Ovary (tissue), 9 donors: ENCODE measurements around the gene FGF5. TPM values are rescaled to one million over a fixed set of nuclear protein-coding genes. Genes with fewer than 3 reads are reported as not detected.

Source experiments
- DNase-seq, 5 donors: peaks; one replicate each; pipeline ENCODE4 v3.0.0-alpha.2; 2019 to 2020
- H3K27ac ChIP-seq, 2 donors: fragments of 200-600 bp; one replicate each; pipeline versions ENCODE4 v1.5.1 to v1.8.0; 2019 to 2022
- H3K27me3 ChIP-seq: fragments of 200-600 bp; one replicate; pipeline ENCODE4 v1.8.0; 2022
- H3K36me3 ChIP-seq: fragments of 200-600 bp; sonication (generic); one replicate; pipeline ENCODE4 v1.5.1; 2019
- H3K4me1 ChIP-seq: one replicate; pipeline ENCODE4 v1.8.1; 2013; ENCODE audit warnings: mild to moderate bottlenecking, moderate library complexity; ENCODE audit not compliant: insufficient read depth
- H3K4me3 ChIP-seq: fragments of 200-600 bp; sonication (generic); one replicate; pipeline ENCODE4 v1.5.1; 2017
- H3K9me3 ChIP-seq, 2 donors: fragments of 200-600 bp in 1 of 2; sonication (generic) in 1 of 2; one replicate each; pipeline versions ENCODE4 v1.5.1 to v1.8.1; 2013 to 2019; ENCODE audit warnings: mild to moderate bottlenecking in 1 of 2, moderate library complexity in 1 of 2
- EP300 ChIP-seq: sonication (generic); formaldehyde crosslinking; IDR thresholded peaks from one replicate; pipeline ENCODE4 v1.6.1; 2017; ENCODE audit warnings: antibody characterized with exemption
- POLR2A ChIP-seq: fragments of 450-650 bp; IDR thresholded peaks from one replicate; pipeline ENCODE4 v1.6.1; 2017; ENCODE audit warnings: antibody characterized with exemption, mild to moderate bottlenecking, moderate library complexity
- WGBS, 3 donors: extraction: QIAGEN DNeasy Blood & Tissue Kit in 1 of 3; methylation state at CpG; one replicate each; pipeline versions ENCODE4 v1.1.5 to v1.1.7; 2013 to 2017; 5-methylcytosine and 5-hydroxymethylcytosine counted together
- intact Hi-C, 4 donors: fragments of 100-400 bp; cut with DNase I; formaldehyde crosslinking; loops; one replicate each; pipeline versions ENCODE4 v1.11.0 to v1.15.1; 2022 to 2023
- polyA plus RNA-seq, 2 donors: library from polyadenylated mRNA; stranded (reverse); fragments of 200-250 nt in 1 of 2; fragments of 350-450 nt in 1 of 2; fragmentation: Illumina TruSeq in 1 of 2; extraction: RNeasy Lipid Tissue Mini Kit (QIAGEN cat#74804) in 1 of 2; gene quantifications; one replicate each; pipeline ENCODE4 v1.2.3, GENCODE V29; 2013 to 2014
- total RNA-seq, 7 donors: library from RNA; depleted of rRNA in 2 of 7; stranded (reverse); fragments of >200 nt in 2 of 7; fragmentation: NEBNext Ultra II Directional in 3 of 7; extraction: Animal tissue kit (Norgen Biotek cat#: 25700) in 3 of 7; gene quantifications; one replicate each; pipeline versions ENCODE4 v1.1.0 to v1.2.4, GENCODE V29; 2016 to 2023
- TF ChIP-seq, protein P1 (sequence below), 3 donors: fragments of 450-650 bp in 2 of 3; fragments of 200-600 bp in 1 of 3; IDR thresholded peaks; one replicate each; pipeline versions ENCODE4 v1.5.1 to v1.8.0; 2016 to 2022; ENCODE audit warnings: antibody characterized with exemption in 3 of 3, mild to moderate bottlenecking in 1 of 3
- donor health status: DM: no; HTN: no; CAD: no; lungs with moderate emphysema.
- donor health status: DM: no; HTN: no; CAD: no.
- donor health status: Bipolar disorder and iron deficiency.
- donor health status: DM: yes; HTN: yes; CAD: no.
- donor health status: DM: no; HTN: no; CAD: no.
- donor health status: DM: yes; HTN: yes; CAD: no.

The FGF5 gene
- total and polyA plus RNA-seq, 9 donors, result 0.03 to 1.8 (median 0.19) TPM; not detected in 3

DNA sequence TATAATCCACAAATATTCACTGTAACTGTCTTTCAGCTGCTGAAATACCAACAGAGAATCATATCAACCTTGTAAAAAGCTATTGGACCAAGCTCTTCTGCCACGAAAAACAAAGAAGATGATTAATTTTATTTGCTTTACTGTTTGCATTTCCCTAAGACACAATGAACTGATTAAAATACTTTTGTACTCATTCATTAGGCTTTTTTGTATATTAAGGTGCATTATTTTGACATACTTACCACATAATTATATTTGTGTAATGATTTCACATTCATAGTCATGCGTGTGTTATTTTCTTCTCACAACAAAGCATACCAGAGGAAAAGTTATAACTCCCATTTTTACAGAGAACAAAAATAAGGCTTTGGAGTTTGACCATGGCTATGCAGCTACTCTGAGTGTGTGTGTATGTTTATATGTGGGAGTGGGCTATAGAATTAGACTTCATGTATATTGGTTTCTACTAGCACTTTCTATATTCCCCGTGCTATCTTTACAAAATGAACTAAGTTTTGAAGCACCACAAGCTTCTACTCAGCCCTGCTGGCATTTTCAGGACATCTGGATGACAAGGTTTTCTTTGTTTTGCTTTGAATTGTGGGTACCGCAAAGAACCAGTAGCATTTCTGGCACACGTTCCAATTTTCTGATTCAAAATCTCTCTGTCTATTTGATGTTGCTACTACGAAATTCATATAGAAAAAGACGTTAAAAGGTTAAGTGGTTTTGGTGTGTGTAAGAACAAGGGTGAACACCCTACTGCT lies 11.0 kb upstream of the FGF5 start:
- intact Hi-C loops, result no loop called here
- DNase-seq, result no peak
- no peaks in the 10 kb centered on the region for H3K4me1 ChIP-seq
- no peaks in the 10 kb centered on the region for H3K9me3 ChIP-seq
- 48 to 54% (median 48%) methylated on average over 7 of the region's 7 CpGs for WGBS, 3 donors
- H3K27me3 ChIP-seq, result no peaks in the 10 kb centered on the region
- H3K4me3 ChIP-seq, result no peak overlapping the region
- no peak for TF ChIP-seq POLR2A
- no peak for TF ChIP-seq EP300
- TF ChIP-seq, protein P1, sequence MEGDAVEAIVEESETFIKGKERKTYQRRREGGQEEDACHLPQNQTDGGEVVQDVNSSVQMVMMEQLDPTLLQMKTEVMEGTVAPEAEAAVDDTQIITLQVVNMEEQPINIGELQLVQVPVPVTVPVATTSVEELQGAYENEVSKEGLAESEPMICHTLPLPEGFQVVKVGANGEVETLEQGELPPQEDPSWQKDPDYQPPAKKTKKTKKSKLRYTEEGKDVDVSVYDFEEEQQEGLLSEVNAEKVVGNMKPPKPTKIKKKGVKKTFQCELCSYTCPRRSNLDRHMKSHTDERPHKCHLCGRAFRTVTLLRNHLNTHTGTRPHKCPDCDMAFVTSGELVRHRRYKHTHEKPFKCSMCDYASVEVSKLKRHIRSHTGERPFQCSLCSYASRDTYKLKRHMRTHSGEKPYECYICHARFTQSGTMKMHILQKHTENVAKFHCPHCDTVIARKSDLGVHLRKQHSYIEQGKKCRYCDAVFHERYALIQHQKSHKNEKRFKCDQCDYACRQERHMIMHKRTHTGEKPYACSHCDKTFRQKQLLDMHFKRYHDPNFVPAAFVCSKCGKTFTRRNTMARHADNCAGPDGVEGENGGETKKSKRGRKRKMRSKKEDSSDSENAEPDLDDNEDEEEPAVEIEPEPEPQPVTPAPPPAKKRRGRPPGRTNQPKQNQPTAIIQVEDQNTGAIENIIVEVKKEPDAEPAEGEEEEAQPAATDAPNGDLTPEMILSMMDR (IDR thresholded peaks at IDR 0.05), result no peak
- no peak overlapping the region for H3K27ac ChIP-seq
- H3K36me3 ChIP-seq, result no peaks in the 10 kb centered on the region

DNA sequence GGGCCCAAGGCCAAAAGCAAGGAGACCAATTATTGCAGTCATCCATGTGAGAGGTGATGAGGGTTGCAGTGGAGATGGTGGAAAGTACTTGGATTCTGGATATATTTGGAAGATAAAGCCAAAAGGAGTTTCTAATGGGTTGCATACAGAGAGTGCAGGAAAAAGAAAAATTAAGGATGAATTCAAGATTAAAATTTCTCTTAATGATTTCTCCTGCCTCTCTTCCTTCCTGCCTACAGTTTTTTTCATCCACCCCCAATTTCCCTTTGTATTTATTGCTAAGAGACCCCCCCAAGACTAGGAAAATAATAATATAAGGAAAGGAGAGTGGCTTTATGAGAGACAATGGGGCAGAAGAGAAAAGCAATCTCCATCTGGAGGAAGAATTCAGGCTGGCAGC lies 8.6 kb upstream of the FGF5 start:
- no peak for DNase-seq
- no peak overlapping the region for H3K27ac ChIP-seq
- H3K27me3 ChIP-seq, result no peaks in the 10 kb centered on the region
- H3K4me1 ChIP-seq, result no peaks in the 10 kb centered on the region
- no peak overlapping the region for H3K4me3 ChIP-seq
- no peaks in the 10 kb centered on the region for H3K36me3 ChIP-seq
- TF ChIP-seq EP300, result no peak
- TF ChIP-seq, protein P1 (IDR thresholded peaks at IDR 0.05), result no peak
- no peak for TF ChIP-seq POLR2A
- intact Hi-C loops, result no loop called here
- H3K9me3 ChIP-seq, result no peaks in the 10 kb centered on the region

DNA sequence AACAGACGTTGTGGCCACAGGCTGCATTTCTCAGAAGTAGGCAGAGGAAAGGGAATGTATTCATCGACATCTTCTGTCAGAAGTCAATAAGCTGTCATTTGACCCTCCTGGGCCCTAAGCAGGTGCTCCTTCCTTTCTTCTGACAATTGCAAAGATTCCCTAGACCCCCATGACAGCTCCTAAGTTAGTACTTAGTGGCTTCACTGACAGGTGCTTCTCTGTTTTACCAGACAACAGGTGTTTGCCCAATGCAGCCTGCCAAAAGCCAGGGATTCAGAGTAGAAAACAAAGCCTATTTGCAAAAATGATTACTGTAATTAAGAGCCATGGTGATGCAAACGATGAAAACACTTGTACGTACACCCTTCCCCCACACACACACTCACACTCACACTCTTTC lies 7.5 kb upstream of the FGF5 start:
- Histone ChIP-seq H3K27me3 (no peaks in the 10 kb centered on the region), H3K27ac (no peak overlapping the region), H3K36me3 (no peaks in the 10 kb centered on the region), H3K4me3 (no peak overlapping the region), H3K9me3 (no peaks in the 10 kb centered on the region), H3K4me1 (no peaks in the 10 kb centered on the region)
- WGBS, 3 donors, result 61 to 66% (median 64%) methylated on average over 4 of the region's 4 CpGs
- intact Hi-C loops, result no loop called here
- DNase-seq, result no peak
- TF ChIP-seq POLR2A (no peak), EP300 (no peak)
- TF ChIP-seq, protein P1 (IDR thresholded peaks at IDR 0.05), result no peak

DNA sequence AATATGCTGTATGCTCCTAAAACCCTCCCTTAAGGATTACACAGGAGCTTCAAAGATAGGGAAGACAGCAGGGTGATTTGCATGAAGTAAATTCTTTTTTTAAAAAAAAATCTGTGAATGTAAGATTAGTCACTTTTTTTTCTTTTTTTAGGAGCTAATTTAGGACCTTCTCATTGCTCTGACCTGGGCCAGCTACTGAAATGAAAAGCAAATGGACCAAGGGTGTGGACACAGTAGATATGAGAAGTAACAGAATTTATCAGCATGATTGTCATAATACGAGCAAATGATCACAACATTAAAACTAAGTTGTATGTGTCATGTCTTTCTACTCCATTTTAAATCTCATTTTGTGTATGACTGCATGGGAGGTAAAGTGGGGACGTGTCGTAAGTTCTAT lies 6.6 kb upstream of the FGF5 start:
- H3K4me1 ChIP-seq, result no peaks in the 10 kb centered on the region
- intact Hi-C loops, result no loop called here
- no peaks in the 10 kb centered on the region for H3K27me3 ChIP-seq
- H3K4me3 ChIP-seq, result no peak overlapping the region
- DNase-seq, result no peak
- H3K36me3 ChIP-seq, result no peaks in the 10 kb centered on the region
- H3K9me3 ChIP-seq, result no peaks in the 10 kb centered on the region
- no peak overlapping the region for H3K27ac ChIP-seq
- 86 to 91% (median 89%) methylated on average over 3 of the region's 3 CpGs for WGBS, 3 donors
- TF ChIP-seq POLR2A (no peak), EP300 (no peak)
- TF ChIP-seq, protein P1 (IDR thresholded peaks at IDR 0.05), result no peak
